GM11168 (cell line): ENCODE measurements around the gene WDR33.

ENCODE experiments used
- in situ Hi-C: fragments of 300-500 bp; cut with MboI; formaldehyde crosslinking; loops from one replicate; pipeline ENCODE4 v1.12.0; 2022; ENCODE audit warnings: low sequenced_read_pairs; ENCODE audit not compliant: unreplicated experiment

Gene WDR33

GRCh38 chr2:127676906-127677305, 134.1 kb downstream of the WDR33 start:
- in situ Hi-C loops, result no loop called here

GRCh38 chr2:127675331-127676261, 135.4 kb downstream of the WDR33 start, which contains the start of gene LIMS2:
Gene LIMS2, minus strand, starts transcription at chr2:127675530. Its CDS starts 506 bp downstream, at chr2:127675024.
- in situ Hi-C loops, result no loop called here

- in situ Hi-C loops, result no loop called here
Observed at GRCh38 chr2:127674241-127675209, 136.4 kb downstream of the WDR33 start.

GRCh38 chr2:127673291-127674069, 137.5 kb downstream of the WDR33 start:
- in situ Hi-C loops, result no loop called here

GRCh38 chr2:127672341-127673224, 138.4 kb downstream of the WDR33 start:
- in situ Hi-C loops, result no loop called here

GRCh38 chr2:127671557-127672302, 139.2 kb downstream of the WDR33 start:
- in situ Hi-C loops, result no loop called here

- in situ Hi-C loops, result no loop called here
Observed at GRCh38 chr2:127670957-127671290, 140.0 kb downstream of the WDR33 start.

GRCh38 chr2:127670055-127670956, 140.7 kb downstream of the WDR33 start:
- in situ Hi-C loops, result no loop called here

GRCh38 chr2:127669056-127669455, 141.9 kb downstream of the WDR33 start:
- in situ Hi-C loops, result no loop called here

GRCh38 chr2:127665267-127665893, 145.6 kb downstream of the WDR33 start:
- in situ Hi-C loops, result no loop called here

- in situ Hi-C loops, result no loop called here
Observed at GRCh38 chr2:127664895-127665225, 146.1 kb downstream of the WDR33 start.

- in situ Hi-C loops, result no loop called here
Observed at GRCh38 chr2:127664065-127664894, 146.7 kb downstream of the WDR33 start.

GRCh38 chr2:127663566-127664064, 147.4 kb downstream of the WDR33 start:
- in situ Hi-C loops, result no loop called here

GRCh38 chr2:127662937-127663565, 147.9 kb downstream of the WDR33 start:
- in situ Hi-C loops, result no loop called here

GRCh38 chr2:127661949-127662510, 148.9 kb downstream of the WDR33 start:
- in situ Hi-C loops, result no loop called here
